Adrenal gland (tissue), 5 donors: ENCODE results near the gene MTHFD1L.

Experiments
- POLR2A ChIP-seq, 2 donors: fragments of 450-650 bp; IDR thresholded peaks; one replicate each; pipeline ENCODE4 v1.6.1; 2017; ENCODE audit warnings: antibody characterized with exemption in 2 of 2, mild to moderate bottlenecking in 2 of 2, moderate library complexity in 1 of 2
- TF ChIP-seq, protein P1 (sequence below), 6 experiments: fragments of 450-650 bp in 4 of 6; fragments of 200-600 bp in 2 of 6; sonication (generic) in 1 of 6; IDR thresholded peaks; 1 replicate in 5 of 6; 2 replicates in 1 of 6; pipeline versions ENCODE4 v1.5.1 to v1.8.0; 2016 to 2021; ENCODE audit warnings: antibody characterized with exemption in 6 of 6, mild to moderate bottlenecking in 2 of 6, moderate library complexity in 1 of 6
- donor health status: DM: no; HTN: no; CAD: no.

DNA sequence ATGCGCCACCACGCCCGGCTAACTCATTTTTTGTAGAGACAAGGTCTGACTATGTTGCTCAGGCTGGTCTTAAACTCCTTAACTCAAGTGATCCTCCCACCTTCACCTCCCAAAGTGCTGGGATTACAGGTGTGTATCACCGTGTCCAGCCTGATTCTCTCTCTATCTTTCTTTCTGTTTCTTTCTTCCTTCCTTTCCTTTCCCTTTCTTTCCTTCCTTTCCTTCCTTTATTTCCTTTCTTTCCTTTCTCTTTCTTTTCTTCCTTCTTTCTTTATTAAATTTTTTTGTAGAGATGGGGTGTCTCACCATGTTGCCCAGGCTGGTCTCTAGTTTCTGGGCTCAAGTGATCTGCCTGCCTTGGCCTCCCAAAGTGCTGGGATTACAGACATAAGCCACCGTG, 38.7 kb upstream of the MTHFD1L start:
- TF ChIP-seq, protein P1, sequence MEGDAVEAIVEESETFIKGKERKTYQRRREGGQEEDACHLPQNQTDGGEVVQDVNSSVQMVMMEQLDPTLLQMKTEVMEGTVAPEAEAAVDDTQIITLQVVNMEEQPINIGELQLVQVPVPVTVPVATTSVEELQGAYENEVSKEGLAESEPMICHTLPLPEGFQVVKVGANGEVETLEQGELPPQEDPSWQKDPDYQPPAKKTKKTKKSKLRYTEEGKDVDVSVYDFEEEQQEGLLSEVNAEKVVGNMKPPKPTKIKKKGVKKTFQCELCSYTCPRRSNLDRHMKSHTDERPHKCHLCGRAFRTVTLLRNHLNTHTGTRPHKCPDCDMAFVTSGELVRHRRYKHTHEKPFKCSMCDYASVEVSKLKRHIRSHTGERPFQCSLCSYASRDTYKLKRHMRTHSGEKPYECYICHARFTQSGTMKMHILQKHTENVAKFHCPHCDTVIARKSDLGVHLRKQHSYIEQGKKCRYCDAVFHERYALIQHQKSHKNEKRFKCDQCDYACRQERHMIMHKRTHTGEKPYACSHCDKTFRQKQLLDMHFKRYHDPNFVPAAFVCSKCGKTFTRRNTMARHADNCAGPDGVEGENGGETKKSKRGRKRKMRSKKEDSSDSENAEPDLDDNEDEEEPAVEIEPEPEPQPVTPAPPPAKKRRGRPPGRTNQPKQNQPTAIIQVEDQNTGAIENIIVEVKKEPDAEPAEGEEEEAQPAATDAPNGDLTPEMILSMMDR (IDR thresholded peaks at IDR 0.05): no peak
- no peak for TF ChIP-seq POLR2A (IDR thresholded peaks at IDR 0.05)
